K562 (cell line): ENCODE measurements around the gene CHM. TPM values are rescaled to one million over a fixed set of nuclear protein-coding genes. Genes with fewer than 3 reads are reported as not detected.

Experiments used
- ATAC-seq: fragments of 200-7000 bp; cut with Tn5 transposase; 3 replicates; pipeline ENCODE4 v1.9.1; 2020; ENCODE audit warnings: moderate library complexity
- BruUV-seq: library from RNA; stranded (reverse); fragments of 400-500 nt; replicated peaks from 2 replicates; lab custom pipeline; 2021; lab: Mats Ljungman, UMichigan
- CTCF ChIA-PET: fragments of 300-600 bp; formaldehyde crosslinking; extraction: SDS; loops from one replicate; lab custom pipeline; 2021; ENCODE audit warnings: low intra/inter-chr PET ratio; lab: Yijun Ruan, JAX
- POLR2A ChIA-PET: fragments of 300-600, 350-650 bp; sonication (Branson Sonifier 250); formaldehyde crosslinking; extraction: SDS; loops from one replicate; lab custom pipeline; 2021; ENCODE audit warnings: antibody characterized with exemption, inconsistent platforms; lab: Yijun Ruan, JAX
- DNase-seq, 4 experiments: peaks; one replicate each; pipeline versions ENCODE4 v3.0.0 to v3.0.0-alpha.2; 2011 to 2018; ENCODE audit warnings: low spot score in 3 of 4, mixed read lengths in 3 of 4; ENCODE audit errors: extremely low read depth in 1 of 4
- FAIRE-seq: peaks from 2 replicates; lab custom pipeline; 2011; peaks lifted over from hg19 to GRCh38; lab: Jason Lieb, UNC
- H2AFZ ChIP-seq: 2 replicates; pipeline ENCODE4 v1.6.0; 2011; ENCODE audit warnings: low read depth, low read length, control low read depth, inconsistent platforms
- H3K27ac ChIP-seq: fragments of 200-600 bp; 3 replicates; pipeline ENCODE4 v1.8.0; 2011; ENCODE audit warnings: low read depth, mild to moderate bottlenecking, control low read depth, inconsistent platforms, low read length, moderate library complexity, mixed read lengths; ENCODE audit errors: extremely low read depth
- H3K27me3 ChIP-seq, 2 experiments: fragments of 300-600 bp in 1 of 2; 2 replicates in 1 of 2; 3 replicates in 1 of 2; pipeline versions ENCODE4 v1.6.0 to v1.8.0; 2011; ENCODE audit warnings: inconsistent platforms in 2 of 2, low read length in 2 of 2, mild to moderate bottlenecking in 1 of 2, mixed read lengths in 1 of 2, moderate library complexity in 1 of 2; ENCODE audit not compliant: control insufficient read depth in 2 of 2, insufficient read depth in 2 of 2
- H3K36me3 ChIP-seq: fragments of 300-600 bp; 3 replicates; pipeline ENCODE4 v1.8.0; 2011; ENCODE audit warnings: mild to moderate bottlenecking, low read length, inconsistent platforms; ENCODE audit not compliant: control insufficient read depth, insufficient read depth
- H3K4me1 ChIP-seq, 2 experiments: fragments of 200-600 bp in 1 of 2; replicated peaks in 1 of 2; 2 replicates in 1 of 2; 3 replicates in 1 of 2; pipeline versions ENCODE4 v1.5.1 to v1.8.0; 2011; ENCODE audit warnings: inconsistent platforms in 2 of 2, low read length in 2 of 2, mild to moderate bottlenecking in 1 of 2, mixed read lengths in 1 of 2, moderate library complexity in 1 of 2; ENCODE audit not compliant: control insufficient read depth in 2 of 2, insufficient read depth in 2 of 2
- H3K4me2 ChIP-seq: 2 replicates; pipeline ENCODE4 v1.6.1; 2011; ENCODE audit warnings: low read length, control low read depth, inconsistent platforms, mixed read lengths; ENCODE audit not compliant: insufficient read depth
- H3K4me3 ChIP-seq: fragments of 200-600 bp; sonication (generic), shearing (Covaris generic); 2 replicates; pipeline ENCODE4 v1.5.1; 2016; ENCODE audit warnings: control low read depth, inconsistent platforms
- H3K79me2 ChIP-seq: fragments of 200-600 bp; 3 replicates; pipeline ENCODE4 v1.8.0; 2011; ENCODE audit warnings: low read length, inconsistent platforms; ENCODE audit not compliant: control insufficient read depth, insufficient read depth
- H3K9ac ChIP-seq, 2 experiments: 2 replicates each; pipeline versions ENCODE4 v1.6.0 to v1.6.1; 2011; ENCODE audit warnings: low read depth in 2 of 2, low read length in 2 of 2, control low read depth in 1 of 2, inconsistent platforms in 1 of 2, mild to moderate bottlenecking in 1 of 2, mixed read lengths in 1 of 2; ENCODE audit not compliant: insufficient read depth in 1 of 2
- H3K9me1 ChIP-seq: one replicate; pipeline ENCODE4 v1.6.0; 2011; ENCODE audit warnings: inconsistent platforms, mild to moderate bottlenecking, low read length, moderate library complexity; ENCODE audit not compliant: control insufficient read depth, insufficient read depth
- H3K9me3 ChIP-seq: replicated peaks from 2 replicates; pipeline ENCODE4 v1.5.1; 2011; ENCODE audit warnings: low read depth, low read length, inconsistent platforms; ENCODE audit not compliant: control insufficient read depth, insufficient read depth
- H4K20me1 ChIP-seq: replicated peaks from 2 replicates; pipeline ENCODE4 v1.6.1; 2011; ENCODE audit warnings: low read length, inconsistent platforms, mixed read lengths; ENCODE audit not compliant: control insufficient read depth, insufficient read depth
- ATF1 ChIP-seq, 2 experiments: fragments of 450-650 bp in 1 of 2; IDR thresholded peaks; 2 replicates each; pipeline ENCODE4 v1.6.1; 2016; ENCODE audit warnings: missing compliant biosample characterization in 1 of 2, missing genetic modification characterization in 1 of 2
- BHLHE40 ChIP-seq: IDR thresholded peaks from 2 replicates; pipeline ENCODE4 v1.6.1; 2011; ENCODE audit warnings: low read length, improper control_type of control experiment
- CREM ChIP-seq: IDR thresholded peaks from 2 replicates; pipeline ENCODE4 v1.6.1; 2014; ENCODE audit warnings: antibody characterized with exemption, low read depth
- ETS2 ChIP-seq: IDR thresholded peaks from 2 replicates; pipeline ENCODE4 v1.6.1; 2016; ENCODE audit warnings: borderline replicate concordance, missing genetic modification characterization, mild to moderate bottlenecking, moderate library complexity, missing compliant biosample characterization; ENCODE audit not compliant: poor library complexity, severe bottlenecking
- HMGN3 ChIP-seq: IDR thresholded peaks from 2 replicates; pipeline ENCODE4 v1.6.1; 2011; ENCODE audit warnings: borderline replicate concordance, low read depth, mild to moderate bottlenecking, mixed read lengths, low read length; ENCODE audit not compliant: insufficient read length; ENCODE audit errors: extremely low read depth
- NONO ChIP-seq, 2 experiments: fragments of 200-400 bp in 1 of 2; fragments of 450-650 bp in 1 of 2; formaldehyde crosslinking in 1 of 2; IDR thresholded peaks; 2 replicates each; pipeline ENCODE4 v1.6.1; 2017; ENCODE audit warnings: low read depth in 2 of 2, mild to moderate bottlenecking in 2 of 2, moderate library complexity in 2 of 2, low read length in 1 of 2
- NR2C2 ChIP-seq, 2 experiments: fragments of 200-800 bp in 1 of 2; sonication (Bioruptor generic) in 1 of 2; sonication (generic) in 1 of 2; formaldehyde crosslinking in 1 of 2; IDR thresholded peaks; 2 replicates each; pipeline versions ENCODE4 v1.6.1 to v1.8.0; 2016 to 2022; ENCODE audit warnings: mild to moderate bottlenecking in 1 of 2, missing compliant biosample characterization in 1 of 2, missing genetic modification characterization in 1 of 2, missing genetic modification reagents in 1 of 2
- PHTF2 ChIP-seq: fragments of 250-450 bp; sonication (Bioruptor Pico); IDR thresholded peaks from 2 replicates; pipeline ENCODE4 v1.5.0; 2021; ENCODE audit warnings: mild to moderate bottlenecking
- RBM25 ChIP-seq: fragments of 200-400 bp; formaldehyde crosslinking; IDR thresholded peaks from 2 replicates; pipeline ENCODE4 v1.6.1; 2018; ENCODE audit warnings: low read length, low read depth, moderate library complexity; ENCODE audit not compliant: severe bottlenecking
- SMARCA4 ChIP-seq: fragments of 450-650 bp; IDR thresholded peaks from 2 replicates; pipeline ENCODE4 v1.6.1; 2016
- ZBTB34 ChIP-seq: fragments of 250-450 bp; sonication (Bioruptor Pico); IDR thresholded peaks from 2 replicates; pipeline ENCODE4 v1.8.0; 2021; ENCODE audit warnings: mild to moderate bottlenecking, moderate library complexity
- ZNF224 ChIP-seq: sonication (generic); formaldehyde crosslinking; IDR thresholded peaks from 2 replicates; pipeline ENCODE4 v1.8.0; 2022; ENCODE audit warnings: mild to moderate bottlenecking, missing genetic modification reagents
- ZNF57 ChIP-seq: fragments of 450-650 bp; formaldehyde crosslinking; IDR thresholded peaks from 2 replicates; pipeline ENCODE4 v1.4.0; 2020; ENCODE audit warnings: mild to moderate bottlenecking, moderate library complexity
- ZNF740 ChIP-seq, 3 experiments: fragments of 200-800 bp in 1 of 3; sonication (Bioruptor generic) in 1 of 3; sonication (generic) in 1 of 3; formaldehyde crosslinking in 1 of 3; IDR thresholded peaks; 2 replicates each; pipeline versions ENCODE4 v1.6.1 to v1.8.0; 2016 to 2022; ENCODE audit warnings: mild to moderate bottlenecking in 2 of 3, missing compliant biosample characterization in 2 of 3, missing genetic modification characterization in 2 of 3, missing genetic modification reagents in 1 of 3
- WGBS: fragments of 100-300 bp; shearing (Covaris generic); methylation state at CpG from one replicate; pipeline ENCODE4 v1.1.6; 2016; ENCODE audit warnings: low coverage, mixed read lengths; ENCODE audit not compliant: insufficient coverage; ENCODE audit errors: missing lambda C conversion rate; 5-methylcytosine and 5-hydroxymethylcytosine counted together
- in situ Hi-C: fragments of 300-500 bp; cut with MboI; formaldehyde crosslinking; loops from 4 replicates; pipeline ENCODE4 v1.15.0; 2018; ENCODE audit warnings: inconsistent platforms, mixed read lengths
- intact Hi-C: fragments of 100-400 bp; cut with micrococcal nuclease; formaldehyde crosslinking; loops from 2 replicates; pipeline ENCODE4 v1.14.2; 2022
- polyA plus RNA-seq, 8 experiments: library from polyadenylated mRNA; depleted of rRNA in 4 of 8; stranded (reverse) in 5 of 8; unstranded in 3 of 8; fragments of >200 nt; fragmentation: Nextera tagmentation in 2 of 8; fragmentation: Illumina TruSeq in 1 of 8; extraction: Ambion mirVana in 2 of 8; extraction: Trizol in 1 of 8; gene quantifications; 2 replicates each; pipeline versions ENCODE4 v1.2.1 to v1.2.3, GENCODE V29; 2011 to 2014; ENCODE audit warnings: inconsistent platforms in 1 of 8, missing spikeins in 1 of 8
- total RNA-seq, 7 experiments: library from RNA; depleted of rRNA in 6 of 7; stranded (reverse); fragments of >200 nt in 6 of 7; fragmentation: Illumina TruSeq in 2 of 7; extraction: Trizol in 2 of 7; gene quantifications; 2 replicates each; pipeline versions ENCODE4 v1.2.1 to v1.2.3, GENCODE V29; 2011 to 2021; ENCODE audit warnings: low replicate concordance in 1 of 7
- TF ChIP-seq, protein P1 (sequence below): fragments of 250-450 bp; sonication (Bioruptor Pico); IDR thresholded peaks from 2 replicates; pipeline ENCODE4 v1.8.0; 2022; ENCODE audit warnings: inconsistent platforms, mild to moderate bottlenecking, moderate library complexity, borderline replicate concordance

The CHM gene
- total and polyA plus RNA-seq, 9 of the 15 experiments (the other 6 are each of a cell fraction or from before 2014, with no cell fraction given) = 2.2 to 9.0 (median 4.6) TPM

- TF ChIP-seq NR2C2 (CRISPR knock-in tag; IDR thresholded peaks at IDR 0.05) (no peak), NR2C2 (tag; IDR thresholded peaks at IDR 0.05) (no peak), RBM25 (no peak)
- TF ChIP-seq, protein P1, sequence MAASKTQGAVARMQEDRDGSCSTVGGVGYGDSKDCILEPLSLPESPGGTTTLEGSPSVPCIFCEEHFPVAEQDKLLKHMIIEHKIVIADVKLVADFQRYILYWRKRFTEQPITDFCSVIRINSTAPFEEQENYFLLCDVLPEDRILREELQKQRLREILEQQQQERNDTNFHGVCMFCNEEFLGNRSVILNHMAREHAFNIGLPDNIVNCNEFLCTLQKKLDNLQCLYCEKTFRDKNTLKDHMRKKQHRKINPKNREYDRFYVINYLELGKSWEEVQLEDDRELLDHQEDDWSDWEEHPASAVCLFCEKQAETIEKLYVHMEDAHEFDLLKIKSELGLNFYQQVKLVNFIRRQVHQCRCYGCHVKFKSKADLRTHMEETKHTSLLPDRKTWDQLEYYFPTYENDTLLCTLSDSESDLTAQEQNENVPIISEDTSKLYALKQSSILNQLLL (CRISPR knock-in tag) = no peak
Measured at GRCh38 chrX:85914431-85914830, 132.9 kb downstream of the CHM start (continued).

DNA sequence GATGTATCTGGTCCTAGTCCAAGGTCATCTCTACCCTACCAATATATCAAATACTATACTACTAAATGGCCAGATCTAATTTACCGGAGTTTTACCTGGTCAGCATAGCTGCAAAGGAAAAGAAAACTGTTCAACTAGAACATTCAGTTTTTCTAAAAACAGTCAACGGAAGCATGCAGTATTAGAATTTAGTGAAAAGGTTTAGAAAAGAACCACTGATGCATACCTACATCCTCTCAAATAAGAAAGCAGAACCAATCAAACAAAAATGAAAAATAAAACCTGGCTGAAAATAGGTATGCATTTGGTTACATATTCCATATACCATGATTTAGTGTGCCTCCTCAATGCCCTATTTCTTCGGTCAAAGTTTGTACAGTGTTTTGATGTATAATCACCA, 140.0 kb downstream of the CHM start:
- FAIRE-seq (no peak), DNase-seq (no peak), ATAC-seq (no peak)
- H3K9ac ChIP-seq = no peak overlapping the region
- no peak for TF ChIP-seq ATF1 (CRISPR knock-in tag; IDR thresholded peaks at IDR 0.05)
- TF ChIP-seq ATF1 (tag; IDR thresholded peaks at IDR 0.05) = no peak
- TF ChIP-seq ZBTB34 (CRISPR knock-in tag) = no peak
- no peak for TF ChIP-seq ZNF224
- TF ChIP-seq ZNF740 (CRISPR knock-in tag; IDR thresholded peaks at IDR 0.05) = no peak
- TF ChIP-seq ZNF740 (tag; IDR thresholded peaks at IDR 0.05) = no peak
- no peak for TF ChIP-seq SMARCA4
- no peak for TF ChIP-seq NONO (IDR thresholded peaks at IDR 0.05; ENCODE audit: low read depth in 2 of 2, low read length in 1 of 2)
- TF ChIP-seq ZNF57 (CRISPR knock-in tag) = no peak
- TF ChIP-seq PHTF2 = no peak
- no peak for TF ChIP-seq NR2C2 (CRISPR knock-in tag; IDR thresholded peaks at IDR 0.05)
- TF ChIP-seq NR2C2 (tag; IDR thresholded peaks at IDR 0.05) = no peak
- TF ChIP-seq CREM = no peak
- TF ChIP-seq HMGN3 = no peak
- TF ChIP-seq BHLHE40 = no peak
- no peak for TF ChIP-seq ETS2 (tag)
- no TSS peak for BruUV-seq
- no peaks in the 10 kb centered on the region for H4K20me1 ChIP-seq
- H3K9me3 ChIP-seq = no peaks in the 10 kb centered on the region
- H3K27me3 ChIP-seq = no peaks in the 10 kb centered on the region
- no peak overlapping the region for H3K4me2 ChIP-seq
- no peaks in the 10 kb centered on the region for H3K79me2 ChIP-seq
- H3K27ac ChIP-seq = no peak overlapping the region
- H2AFZ ChIP-seq = no peak overlapping the region
- no peaks in the 10 kb centered on the region for H3K36me3 ChIP-seq
- H3K4me3 ChIP-seq = no peak overlapping the region
- H3K9me1 ChIP-seq = no peaks in the 10 kb centered on the region
- in situ Hi-C loops = no loop called here
- no peaks in the 10 kb centered on the region for H3K4me1 ChIP-seq
- CTCF ChIA-PET = no interaction called here
- 36% methylated on average over 3 of the region's 3 CpGs for WGBS
- POLR2A ChIA-PET = no interaction called here
- intact Hi-C loops = no loop called here
